ENCODE measurements around the gene MAP3K7CL. TPM values are rescaled to one million over a fixed set of nuclear protein-coding genes. Genes with fewer than 3 reads are reported as not detected.

The MAP3K7CL gene
- total and polyA plus RNA-seq, 5 donors from 2014 or later, result 5.4 to 24.6 (median 6.9) TPM

DNA sequence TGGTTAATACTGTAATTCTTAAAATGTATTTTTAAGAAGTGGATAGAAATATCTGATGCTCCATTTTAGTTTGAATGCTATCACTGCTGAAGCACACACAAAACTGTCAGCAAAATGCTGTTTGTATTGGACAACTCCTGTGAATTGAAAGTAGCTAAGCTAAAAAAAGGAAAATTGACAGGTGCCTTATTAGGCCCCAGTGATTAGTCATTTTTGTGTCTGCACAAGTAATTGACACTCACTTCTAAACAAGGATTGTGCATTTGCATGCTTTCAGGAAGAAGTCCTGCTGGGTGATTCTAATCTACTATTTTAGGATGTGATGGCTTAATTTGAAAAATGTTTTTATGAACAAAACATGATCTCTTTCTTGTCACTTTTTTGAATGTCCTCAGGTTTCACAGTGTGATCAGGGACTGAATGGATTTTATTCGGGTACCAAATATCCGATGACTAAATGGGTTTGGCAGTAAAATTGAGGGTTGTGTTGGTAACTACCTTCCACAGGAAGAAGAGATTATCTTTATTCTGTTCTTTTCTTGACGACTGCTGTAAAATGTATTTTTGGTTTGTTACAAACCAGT is 13.0 kb upstream of the MAP3K7CL start:
- Histone ChIP-seq H3K27me3 (ENCODE audit: control insufficient read depth, insufficient read depth, low read length) (no peaks in the 10 kb centered on the region), H3K4me1 (ENCODE audit: control insufficient read depth, insufficient read depth, low read length, poor library complexity, severe bottlenecking) (no peaks in the 10 kb centered on the region), H3K27ac (ENCODE audit: insufficient read depth, low read length, poor library complexity, severe bottlenecking) (no peak overlapping the region), H3K9me3 (ENCODE audit: control insufficient read depth in 2 of 2, low read length in 2 of 2) (no peaks in the 10 kb centered on the region), H3K36me3 (ENCODE audit: control insufficient read depth, insufficient read depth, low read length) (no peaks in the 10 kb centered on the region), H3K4me3 (ENCODE audit: low read depth, low read length) (no peak overlapping the region)
- Mint-ChIP-seq H3K27me3 (no peaks in the 10 kb centered on the region), H3K27ac (no peak overlapping the region), H3K9me3 (no peaks in the 10 kb centered on the region), H3K36me3 (peaks cover 8% of the 10 kb centered on the region), H3K4me3 (no peak overlapping the region), H3K4me1 (no peaks in the 10 kb centered on the region)
- DNase-seq (no peak), ATAC-seq (ENCODE audit: low read depth in 2 of 2) (no peak)

DNA sequence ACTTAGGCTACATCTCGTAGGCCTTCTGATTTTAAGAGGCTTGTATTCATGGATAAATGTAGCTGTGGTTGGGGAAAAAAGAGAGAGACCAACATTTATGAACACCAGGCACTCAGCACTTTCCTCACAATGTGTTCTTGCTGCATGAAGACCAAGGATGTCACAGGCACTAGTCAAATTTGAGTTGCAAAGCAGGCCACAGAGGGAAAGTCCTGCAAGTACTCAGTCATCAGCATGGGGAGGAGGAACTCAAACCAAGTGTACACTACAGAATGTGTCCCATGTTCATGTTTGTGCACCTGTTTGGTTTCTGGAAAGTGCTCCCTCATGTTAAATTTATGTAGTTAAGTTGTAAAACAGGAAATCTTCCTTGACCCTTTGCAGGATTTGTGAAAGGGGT is 8.7 kb upstream of the MAP3K7CL start:
- Mint-ChIP-seq H3K27me3 (no peaks in the 10 kb centered on the region), H3K36me3 (peaks cover 6% of the 10 kb centered on the region), H3K9me3 (no peaks in the 10 kb centered on the region), H3K4me3 (no peak overlapping the region), H3K27ac (no peak overlapping the region), H3K4me1 (no peaks in the 10 kb centered on the region)
- ATAC-seq (ENCODE audit: low read depth in 2 of 2) (no peak), DNase-seq (no peak)
- no peaks in the 10 kb centered on the region for H3K9me3 ChIP-seq (ENCODE audit: control insufficient read depth in 2 of 2, low read length in 2 of 2)
- no peaks in the 10 kb centered on the region for H3K27me3 ChIP-seq (ENCODE audit: control insufficient read depth, insufficient read depth, low read length)
- H3K4me3 ChIP-seq (ENCODE audit: low read depth, low read length), result no peak overlapping the region
- no peaks in the 10 kb centered on the region for H3K36me3 ChIP-seq (ENCODE audit: control insufficient read depth, insufficient read depth, low read length)
- no peaks in the 10 kb centered on the region for H3K4me1 ChIP-seq (ENCODE audit: control insufficient read depth, insufficient read depth, low read length, poor library complexity, severe bottlenecking)
- no peak overlapping the region for H3K27ac ChIP-seq (ENCODE audit: insufficient read depth, low read length, poor library complexity, severe bottlenecking)

DNA sequence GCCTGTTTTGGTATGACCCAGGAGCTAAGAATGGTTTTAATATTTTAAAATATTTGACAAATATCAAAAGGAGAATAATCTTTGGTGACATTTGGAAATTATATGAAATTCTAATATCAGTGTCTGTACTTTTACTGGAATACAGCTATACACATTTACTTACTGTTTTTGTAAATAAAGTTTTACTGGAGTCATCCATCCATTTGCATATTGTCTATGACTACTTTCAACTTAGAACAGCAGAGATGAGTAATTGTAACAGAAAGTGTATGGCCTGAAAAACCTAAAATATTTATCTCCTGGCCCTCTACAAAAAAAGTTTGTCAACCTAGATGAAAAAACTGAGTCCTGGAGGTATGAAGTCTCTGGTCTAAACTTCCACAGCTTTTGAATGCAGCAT is 5.8 kb upstream of the MAP3K7CL start:
- Histone ChIP-seq H3K4me1 (ENCODE audit: control insufficient read depth, insufficient read depth, low read length, poor library complexity, severe bottlenecking) (no peaks in the 10 kb centered on the region), H3K36me3 (ENCODE audit: control insufficient read depth, insufficient read depth, low read length) (no peaks in the 10 kb centered on the region), H3K9me3 (ENCODE audit: control insufficient read depth in 2 of 2, low read length in 2 of 2) (no peaks in the 10 kb centered on the region), H3K27me3 (ENCODE audit: control insufficient read depth, insufficient read depth, low read length) (no peaks in the 10 kb centered on the region), H3K27ac (ENCODE audit: insufficient read depth, low read length, poor library complexity, severe bottlenecking) (no peak overlapping the region), H3K4me3 (ENCODE audit: low read depth, low read length) (no peak overlapping the region)
- DNase-seq, result no peak
- Mint-ChIP-seq H3K4me1 (no peaks in the 10 kb centered on the region), H3K27ac (no peak overlapping the region), H3K36me3 (peaks cover 6% of the 10 kb centered on the region), H3K9me3 (no peaks in the 10 kb centered on the region), H3K27me3 (no peaks in the 10 kb centered on the region), H3K4me3 (no peak overlapping the region)
- no peak for ATAC-seq (ENCODE audit: low read depth in 2 of 2)

DNA sequence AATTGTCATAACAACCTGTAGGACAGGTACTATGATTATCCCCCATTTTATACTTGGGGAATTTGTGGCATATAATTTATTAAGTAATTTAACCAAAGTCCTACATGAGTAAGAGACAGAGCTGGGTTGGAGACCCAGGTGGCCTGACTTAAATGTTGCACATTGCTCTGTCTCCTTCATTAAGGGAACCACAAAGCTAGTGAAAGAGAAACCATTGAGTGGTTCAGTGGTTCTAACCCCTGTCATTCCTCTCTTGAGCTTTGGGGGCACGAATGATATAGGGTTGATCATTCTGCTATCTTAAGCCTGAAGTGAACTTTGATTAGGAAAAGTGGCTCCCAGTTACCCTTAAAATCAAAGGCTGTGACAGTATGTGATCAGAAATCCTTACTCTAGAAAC is 5.3 kb upstream of the MAP3K7CL start:
- ATAC-seq (ENCODE audit: low read depth in 2 of 2), result peak; percentile 31 to 47
- H3K9me3 Mint-ChIP-seq, result peaks cover 0 to under 1% (median 0%) of the 10 kb centered on the region in 7 donors
- no peaks in the 10 kb centered on the region for H3K9me3 ChIP-seq (ENCODE audit: control insufficient read depth in 2 of 2, low read length in 2 of 2)
- H3K27me3 Mint-ChIP-seq, result no peaks in the 10 kb centered on the region
- H3K27ac ChIP-seq (ENCODE audit: insufficient read depth, low read length, poor library complexity, severe bottlenecking), result no peak overlapping the region
- H3K4me1 Mint-ChIP-seq, result no peaks in the 10 kb centered on the region
- peaks cover 6% of the 10 kb centered on the region for H3K36me3 Mint-ChIP-seq
- no peaks in the 10 kb centered on the region for H3K4me1 ChIP-seq (ENCODE audit: control insufficient read depth, insufficient read depth, low read length, poor library complexity, severe bottlenecking)
- no peak overlapping the region for H3K4me3 Mint-ChIP-seq
- H3K4me3 ChIP-seq (ENCODE audit: low read depth, low read length), result no peak overlapping the region
- DNase-seq, result no peak
- H3K36me3 ChIP-seq (ENCODE audit: control insufficient read depth, insufficient read depth, low read length), result no peaks in the 10 kb centered on the region
- no peaks in the 10 kb centered on the region for H3K27me3 ChIP-seq (ENCODE audit: control insufficient read depth, insufficient read depth, low read length)
- no peak overlapping the region for H3K27ac Mint-ChIP-seq

- Histone ChIP-seq H3K27ac (ENCODE audit: insufficient read depth, low read length, poor library complexity, severe bottlenecking) (no peak overlapping the region), H3K36me3 (ENCODE audit: control insufficient read depth, insufficient read depth, low read length) (no peaks in the 10 kb centered on the region), H3K27me3 (ENCODE audit: control insufficient read depth, insufficient read depth, low read length) (no peaks in the 10 kb centered on the region), H3K9me3 (ENCODE audit: control insufficient read depth in 2 of 2, low read length in 2 of 2) (no peaks in the 10 kb centered on the region), H3K4me1 (ENCODE audit: control insufficient read depth, insufficient read depth, low read length, poor library complexity, severe bottlenecking) (no peaks in the 10 kb centered on the region), H3K4me3 (ENCODE audit: low read depth, low read length) (no peak overlapping the region)
- no peaks in the 10 kb centered on the region for H3K4me1 Mint-ChIP-seq
- peaks cover 6% of the 10 kb centered on the region for H3K36me3 Mint-ChIP-seq
- H3K27me3 Mint-ChIP-seq, result no peaks in the 10 kb centered on the region
- H3K27ac Mint-ChIP-seq, result no peak overlapping the region
- peaks cover 0 to 2% (median 0%) of the 10 kb centered on the region in 7 donors for H3K9me3 Mint-ChIP-seq
- DNase-seq, result no peak
- H3K4me3 Mint-ChIP-seq, result no peak overlapping the region
- ATAC-seq (ENCODE audit: low read depth in 2 of 2), result no peak
These were observed 4.5 kb upstream of the MAP3K7CL start for GRCh38 chr21:29125979-29126378.

- no peak for DNase-seq
- H3K9me3 ChIP-seq (ENCODE audit: control insufficient read depth in 2 of 2, low read length in 2 of 2), result no peaks in the 10 kb centered on the region
- Mint-ChIP-seq H3K27ac (no peak overlapping the region), H3K27me3 (no peaks in the 10 kb centered on the region), H3K36me3 (no peaks in the 10 kb centered on the region), H3K9me3 (peaks cover 0 to 2% (median 0%) of the 10 kb centered on the region in 7 donors), H3K4me1 (no peaks in the 10 kb centered on the region), H3K4me3 (no peak overlapping the region)
- no peak for ATAC-seq (ENCODE audit: low read depth in 2 of 2)
- no peak overlapping the region for H3K4me3 ChIP-seq (ENCODE audit: low read depth, low read length)
- no peaks in the 10 kb centered on the region for H3K36me3 ChIP-seq (ENCODE audit: control insufficient read depth, insufficient read depth, low read length)
- H3K27ac ChIP-seq (ENCODE audit: insufficient read depth, low read length, poor library complexity, severe bottlenecking), result no peak overlapping the region
- no peaks in the 10 kb centered on the region for H3K4me1 ChIP-seq (ENCODE audit: control insufficient read depth, insufficient read depth, low read length, poor library complexity, severe bottlenecking)
- H3K27me3 ChIP-seq (ENCODE audit: control insufficient read depth, insufficient read depth, low read length), result no peaks in the 10 kb centered on the region
These were observed 2.8 kb downstream of the MAP3K7CL start for GRCh38 chr21:29133241-29133640.

GRCh38 chr21:29133796-29134195 is 3.4 kb downstream of the MAP3K7CL start:
- Mint-ChIP-seq H3K27me3 (no peaks in the 10 kb centered on the region), H3K4me3 (no peak overlapping the region), H3K27ac (no peak overlapping the region)

GRCh38 chr21:29135481-29135880 is 5.0 kb downstream of the MAP3K7CL start:
- H3K36me3 Mint-ChIP-seq, result no peaks in the 10 kb centered on the region
- no peaks in the 10 kb centered on the region for H3K4me1 Mint-ChIP-seq
- Histone ChIP-seq H3K9me3 (ENCODE audit: control insufficient read depth in 2 of 2, low read length in 2 of 2) (no peaks in the 10 kb centered on the region), H3K27ac (ENCODE audit: insufficient read depth, low read length, poor library complexity, severe bottlenecking) (no peak overlapping the region), H3K36me3 (ENCODE audit: control insufficient read depth, insufficient read depth, low read length) (no peaks in the 10 kb centered on the region), H3K27me3 (ENCODE audit: control insufficient read depth, insufficient read depth, low read length) (no peaks in the 10 kb centered on the region), H3K4me1 (ENCODE audit: control insufficient read depth, insufficient read depth, low read length, poor library complexity, severe bottlenecking) (no peaks in the 10 kb centered on the region), H3K4me3 (ENCODE audit: low read depth, low read length) (no peak overlapping the region)
- H3K27me3 Mint-ChIP-seq, result no peaks in the 10 kb centered on the region
- no peak overlapping the region for H3K4me3 Mint-ChIP-seq
- no peaks in the 10 kb centered on the region for H3K9me3 Mint-ChIP-seq
- no peak for ATAC-seq (ENCODE audit: low read depth in 2 of 2)
- no peak overlapping the region for H3K27ac Mint-ChIP-seq
- DNase-seq, result no peak

More at GRCh38 chr21:29133796-29134195, 3.4 kb downstream of the MAP3K7CL start:
- H3K36me3 Mint-ChIP-seq, result no peaks in the 10 kb centered on the region
- Histone ChIP-seq H3K4me3 (ENCODE audit: low read depth, low read length) (no peak overlapping the region), H3K4me1 (ENCODE audit: control insufficient read depth, insufficient read depth, low read length, poor library complexity, severe bottlenecking) (no peaks in the 10 kb centered on the region), H3K27me3 (ENCODE audit: control insufficient read depth, insufficient read depth, low read length) (no peaks in the 10 kb centered on the region), H3K9me3 (ENCODE audit: control insufficient read depth in 2 of 2, low read length in 2 of 2) (no peaks in the 10 kb centered on the region), H3K36me3 (ENCODE audit: control insufficient read depth, insufficient read depth, low read length) (no peaks in the 10 kb centered on the region), H3K27ac (ENCODE audit: insufficient read depth, low read length, poor library complexity, severe bottlenecking) (no peak overlapping the region)
- no peaks in the 10 kb centered on the region for H3K4me1 Mint-ChIP-seq
- DNase-seq, result no peak
- no peak for ATAC-seq (ENCODE audit: low read depth in 2 of 2)
- peaks cover 0 to 2% (median 0%) of the 10 kb centered on the region in 7 donors for H3K9me3 Mint-ChIP-seq

Data from CD4-positive, CD25-positive, alpha-beta regulatory T cell (primary cell).